IPS-15b (cell line): ENCODE data around the gene TMED6.
"Not testable (repeated sequence)": the region's sequence is repeated elsewhere in the genome, so short reads cannot be mapped to it uniquely, and the experiment has no call there.

Experiments used
- H3K27me3 ChIP-seq: one replicate; pipeline ENCODE4 v1.6.1; 2013; ENCODE audit warnings: low read length; ENCODE audit not compliant: control insufficient read depth, insufficient read depth
- H3K36me3 ChIP-seq: one replicate; pipeline ENCODE4 v1.6.1; 2013; ENCODE audit warnings: low read length; ENCODE audit not compliant: control insufficient read depth, insufficient read depth
- H3K4me1 ChIP-seq: one replicate; pipeline ENCODE4 v1.6.1; 2013; ENCODE audit warnings: mild to moderate bottlenecking, low read length; ENCODE audit not compliant: control insufficient read depth, insufficient read depth
- H3K4me3 ChIP-seq: one replicate; pipeline ENCODE4 v1.5.1; 2013; ENCODE audit warnings: low read depth, low read length
- H3K9ac ChIP-seq: one replicate; pipeline ENCODE4 v1.6.1; 2013; ENCODE audit warnings: low read depth, mild to moderate bottlenecking, low read length
- H3K9me3 ChIP-seq: one replicate; pipeline ENCODE4 v1.6.1; 2013; ENCODE audit warnings: mild to moderate bottlenecking, low read length; ENCODE audit not compliant: control insufficient read depth, insufficient read depth

TMED6 gene

DNA sequence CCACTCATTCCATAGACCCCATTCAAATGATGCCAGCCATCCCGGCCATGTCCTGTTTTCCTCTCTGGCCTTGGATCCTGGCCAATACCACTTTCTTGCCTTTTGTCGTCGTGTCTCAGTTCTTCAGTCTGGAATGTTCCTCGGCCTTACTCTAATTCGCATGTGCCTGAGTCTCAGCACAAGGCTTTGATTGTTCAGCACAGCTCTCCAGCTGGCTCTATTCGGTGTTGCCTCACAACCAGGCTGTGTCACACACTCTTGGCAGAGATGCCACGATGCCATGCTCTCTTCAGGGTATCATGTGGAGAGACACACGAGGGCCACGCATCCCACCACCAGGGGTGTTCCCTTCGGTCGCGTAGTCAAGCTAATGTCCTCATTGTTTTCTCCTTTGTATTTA is 42.3 kb downstream of the TMED6 start:
- Histone ChIP-seq H3K36me3 (no peaks in the 10 kb centered on the region), H3K9ac (no peak overlapping the region), H3K4me1 (no peaks in the 10 kb centered on the region), H3K9me3 (no peaks in the 10 kb centered on the region), H3K4me3 (no peak overlapping the region), H3K27me3 (no peaks in the 10 kb centered on the region)

DNA sequence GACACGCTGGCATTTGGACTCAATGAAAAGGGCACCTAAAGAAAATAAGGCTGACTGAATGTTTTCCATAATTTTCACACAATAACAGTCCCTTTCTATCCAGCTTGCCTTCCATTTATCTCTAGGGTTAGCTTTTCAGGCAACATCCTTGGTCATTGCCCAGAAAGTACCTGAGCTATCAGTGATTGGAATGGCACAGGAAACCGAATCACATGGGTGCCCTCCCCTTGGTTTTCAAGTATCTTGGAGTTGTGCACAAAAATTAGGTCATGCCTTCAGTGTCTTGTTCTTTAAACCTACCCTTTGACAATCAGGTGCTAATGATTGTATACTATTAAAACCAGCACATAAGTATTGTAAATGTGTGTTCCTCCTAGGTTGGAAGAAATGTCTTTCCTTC is 43.7 kb downstream of the TMED6 start:
- H3K4me3 ChIP-seq = no peak overlapping the region
- no peaks in the 10 kb centered on the region for H3K9me3 ChIP-seq
- H3K36me3 ChIP-seq = no peaks in the 10 kb centered on the region
- no peaks in the 10 kb centered on the region for H3K4me1 ChIP-seq
- no peak overlapping the region for H3K9ac ChIP-seq
- H3K27me3 ChIP-seq = no peaks in the 10 kb centered on the region

DNA sequence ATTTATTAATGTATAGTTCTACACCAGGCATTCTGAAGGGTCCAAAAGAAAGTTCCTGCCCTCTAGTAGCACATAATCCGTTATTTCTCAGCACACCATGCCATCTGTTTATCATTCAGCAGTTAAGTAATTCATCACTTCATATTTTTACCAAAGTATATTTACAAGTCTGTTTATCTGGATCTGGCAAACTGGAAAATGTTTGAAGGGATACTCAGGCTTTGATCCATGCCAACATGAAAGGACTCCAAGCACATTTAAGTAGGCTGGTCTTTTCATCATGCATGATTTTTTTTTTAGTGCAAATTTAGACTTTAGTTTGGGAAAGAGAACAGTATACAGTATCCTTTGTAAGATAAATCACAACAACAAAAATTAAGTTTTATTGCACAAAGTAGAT is 44.5 kb downstream of the TMED6 start:
- Histone ChIP-seq H3K27me3 (no peaks in the 10 kb centered on the region), H3K9ac (no peak overlapping the region), H3K4me1 (no peaks in the 10 kb centered on the region), H3K9me3 (no peaks in the 10 kb centered on the region), H3K36me3 (no peaks in the 10 kb centered on the region), H3K4me3 (no peak overlapping the region)

DNA sequence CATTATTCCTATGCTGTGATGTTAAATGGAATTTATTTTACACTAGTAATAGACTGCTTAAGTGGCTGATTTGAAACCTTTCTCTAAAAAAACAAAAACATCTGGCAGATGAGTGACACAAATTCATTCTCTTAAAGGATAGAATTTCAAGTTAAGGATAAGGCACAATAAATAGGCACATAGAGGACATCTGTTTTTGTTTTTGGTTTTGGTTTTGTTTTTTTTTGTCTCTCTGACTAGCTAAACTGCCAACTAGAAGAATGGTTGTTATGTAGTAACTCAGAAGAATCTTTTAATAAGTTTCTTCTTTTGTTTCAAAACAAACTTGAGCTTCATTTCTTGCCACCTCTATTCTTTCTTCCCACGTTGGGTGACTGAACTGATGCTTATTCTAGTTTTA is 45.6 kb downstream of the TMED6 start:
- Histone ChIP-seq H3K4me1 (no peaks in the 10 kb centered on the region), H3K27me3 (no peaks in the 10 kb centered on the region), H3K9me3 (no peaks in the 10 kb centered on the region), H3K36me3 (no peaks in the 10 kb centered on the region), H3K9ac (no peak overlapping the region), H3K4me3 (no peak overlapping the region)

DNA sequence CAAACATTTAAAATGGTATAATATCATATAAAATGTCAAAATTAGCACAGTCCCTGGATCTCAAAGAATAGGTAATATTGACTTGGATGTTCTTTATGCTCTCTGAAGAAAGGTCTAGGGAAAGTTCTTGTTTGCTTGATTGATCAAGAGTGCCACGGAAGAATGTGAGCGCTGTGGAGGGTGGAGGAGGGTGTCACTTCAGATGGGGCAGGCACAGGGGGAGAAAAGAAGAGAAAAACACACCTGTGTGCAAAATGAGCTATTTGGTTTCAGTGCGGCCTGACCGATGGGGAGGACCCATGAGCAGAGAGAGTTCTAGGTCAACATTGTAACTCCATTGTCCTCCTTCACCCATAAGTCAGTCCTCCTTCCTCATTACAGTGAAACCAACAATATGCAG is 49.3 kb downstream of the TMED6 start:
- no peaks in the 10 kb centered on the region for H3K9me3 ChIP-seq
- no peaks in the 10 kb centered on the region for H3K36me3 ChIP-seq
- H3K9ac ChIP-seq = no peak overlapping the region

DNA sequence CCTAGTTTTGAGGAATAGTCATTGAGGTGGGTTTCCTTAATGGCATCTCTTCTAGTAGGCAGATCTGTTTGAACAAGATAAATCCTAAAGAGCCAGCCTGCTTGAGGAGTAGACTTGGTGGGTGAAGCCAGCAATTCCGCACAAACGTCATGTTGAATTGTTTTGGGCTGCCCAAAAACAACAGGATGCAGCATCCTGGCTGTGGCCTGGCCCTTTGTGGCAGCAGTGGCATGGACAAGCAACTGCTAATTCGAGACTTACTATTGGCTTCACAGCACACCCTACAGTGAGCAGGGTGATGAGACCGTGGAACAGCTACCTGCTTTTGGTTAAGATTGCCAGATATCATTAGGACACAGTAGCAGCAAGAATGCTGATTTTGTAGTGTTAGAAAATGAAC is 49.7 kb downstream of the TMED6 start:
- Histone ChIP-seq H3K36me3 (no peaks in the 10 kb centered on the region), H3K4me3 (no peak overlapping the region), H3K9me3 (no peaks in the 10 kb centered on the region), H3K27me3 (no peaks in the 10 kb centered on the region), H3K9ac (no peak overlapping the region), H3K4me1 (no peaks in the 10 kb centered on the region)

More for the DNA sequence above, 49.3 kb downstream of the TMED6 start:
- H3K4me3 ChIP-seq = no peak overlapping the region
- H3K4me1 ChIP-seq = no peaks in the 10 kb centered on the region
- H3K27me3 ChIP-seq = no peaks in the 10 kb centered on the region

DNA sequence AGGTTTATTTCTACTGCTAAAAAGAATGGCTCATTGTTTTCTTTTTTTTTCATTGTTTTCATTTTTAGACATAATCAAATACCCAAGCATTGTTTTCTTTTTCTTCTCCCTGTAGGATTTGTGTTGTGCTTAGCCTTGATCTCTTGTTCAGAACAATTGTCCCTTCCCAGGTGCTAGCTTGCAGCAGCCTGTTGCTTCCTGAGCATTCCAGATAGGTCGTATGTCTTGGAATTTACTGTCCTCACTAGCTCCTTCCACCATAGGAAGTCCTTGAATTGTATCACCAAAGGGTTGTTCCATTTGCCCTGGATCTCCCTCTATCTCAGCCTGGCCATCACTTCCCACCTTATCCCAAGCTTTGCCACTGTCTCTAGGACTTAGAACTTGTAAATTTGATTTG is 50.4 kb downstream of the TMED6 start:
- H3K9me3 ChIP-seq = no peaks in the 10 kb centered on the region
- no peaks in the 10 kb centered on the region for H3K36me3 ChIP-seq
- no peak overlapping the region for H3K4me3 ChIP-seq
- H3K4me1 ChIP-seq = no peaks in the 10 kb centered on the region
- no peak overlapping the region for H3K9ac ChIP-seq
- no peaks in the 10 kb centered on the region for H3K27me3 ChIP-seq

DNA sequence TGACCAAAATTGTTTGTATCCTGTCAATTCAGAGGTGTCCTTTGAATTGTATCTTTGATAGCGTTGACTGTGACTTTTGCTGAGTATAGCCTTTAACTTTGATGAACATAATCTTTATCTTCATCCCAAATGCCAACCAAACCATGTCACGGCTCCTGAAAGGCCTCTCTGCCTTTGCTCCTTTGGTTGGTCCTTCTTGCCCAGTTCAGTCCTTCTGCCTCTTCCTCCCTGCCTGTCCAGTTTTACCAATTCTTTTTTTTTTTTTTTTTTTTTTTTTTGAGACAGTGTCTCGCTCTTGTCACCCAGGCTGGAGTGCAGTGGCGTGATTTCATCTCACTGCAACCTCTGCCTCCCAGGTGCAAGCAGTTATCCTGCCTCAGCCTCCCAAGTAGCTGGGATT is 53.3 kb downstream of the TMED6 start:
- Histone ChIP-seq H3K9me3 (no peaks in the 10 kb centered on the region), H3K9ac (no peak overlapping the region), H3K4me1 (no peaks in the 10 kb centered on the region), H3K4me3 (no peak overlapping the region), H3K27me3 (no peaks in the 10 kb centered on the region), H3K36me3 (no peaks in the 10 kb centered on the region)

DNA sequence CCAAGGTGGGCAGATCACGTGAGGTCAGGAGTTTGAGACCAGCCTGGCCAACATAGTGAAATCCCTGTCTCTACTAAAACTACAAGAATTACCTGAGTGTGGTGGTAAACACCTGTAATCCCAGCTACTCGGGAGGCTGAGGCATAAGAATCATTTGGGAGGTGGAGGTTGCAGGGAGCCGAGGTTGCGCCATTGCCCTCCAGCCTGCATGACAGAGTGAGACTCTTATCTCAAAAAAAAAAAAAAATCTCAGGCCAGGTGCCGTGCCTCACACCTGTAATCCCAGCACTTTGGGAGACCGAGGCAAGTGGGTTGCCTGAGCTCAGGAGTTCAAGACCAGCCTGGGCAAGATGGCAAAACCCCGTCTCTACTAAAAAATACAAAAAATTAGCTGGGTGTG is 54.8 kb downstream of the TMED6 start:
- H3K9me3 ChIP-seq, H3K4me1 ChIP-seq, H3K27me3 ChIP-seq, H3K9ac ChIP-seq, H3K36me3 ChIP-seq, H3K4me3 ChIP-seq: not testable (repeated sequence)

DNA sequence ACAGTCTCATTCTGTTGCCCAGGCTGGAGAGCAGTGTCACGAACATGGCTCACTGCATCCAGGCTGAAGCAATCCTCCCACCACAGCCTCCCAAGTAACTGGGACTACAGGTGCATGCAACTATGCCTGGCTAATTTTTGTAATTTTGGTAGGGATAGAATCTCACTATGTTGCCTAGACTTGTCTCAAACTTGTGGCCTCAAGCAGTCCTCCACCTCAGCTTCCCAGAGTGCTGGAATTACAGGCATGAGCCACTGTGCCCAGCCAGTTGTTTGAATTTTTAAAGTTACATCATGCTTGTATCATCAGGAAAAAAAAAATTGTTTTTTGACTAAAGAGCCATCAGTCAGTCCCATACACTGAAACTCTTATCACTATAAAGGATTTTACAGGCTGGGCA is 57.5 kb downstream of the TMED6 start:
- no peaks in the 10 kb centered on the region for H3K4me1 ChIP-seq
- no peak overlapping the region for H3K9ac ChIP-seq
- H3K9me3 ChIP-seq = no peaks in the 10 kb centered on the region
- no peaks in the 10 kb centered on the region for H3K36me3 ChIP-seq
- H3K27me3 ChIP-seq = no peaks in the 10 kb centered on the region
- H3K4me3 ChIP-seq = no peak overlapping the region

DNA sequence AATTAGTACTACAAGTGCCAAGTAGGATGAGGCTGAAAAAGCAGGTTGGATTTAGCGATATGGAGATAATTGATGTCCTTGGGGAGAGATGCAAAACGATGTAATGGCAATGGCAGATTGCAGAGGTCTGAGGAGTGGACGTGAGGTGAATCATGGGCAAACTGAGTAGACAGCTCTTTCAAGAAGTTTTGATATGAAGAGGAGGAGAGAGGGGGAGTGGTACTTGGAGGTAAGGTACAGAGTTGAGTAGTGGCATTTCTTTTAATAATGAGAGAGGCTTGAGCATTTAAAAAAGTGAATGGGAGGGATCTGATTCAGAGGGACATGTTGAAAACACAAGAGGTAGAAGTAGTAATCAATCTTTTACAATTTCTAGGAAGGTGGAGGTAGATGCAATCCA is 58.2 kb downstream of the TMED6 start:
- H3K4me1 ChIP-seq = no peaks in the 10 kb centered on the region

More for the DNA sequence above, 58.2 kb downstream of the TMED6 start:
- no peak overlapping the region for H3K4me3 ChIP-seq
- no peaks in the 10 kb centered on the region for H3K9me3 ChIP-seq
- no peaks in the 10 kb centered on the region for H3K27me3 ChIP-seq
- H3K9ac ChIP-seq = no peak overlapping the region
- H3K36me3 ChIP-seq = no peaks in the 10 kb centered on the region
